Left renal cortex interstitium (tissue), 4 donors: ENCODE results near the gene AGRN. TPM values are rescaled to one million over a fixed set of nuclear protein-coding genes. Genes with fewer than 3 reads are reported as not detected.
"Not testable (repeated sequence)": the region's sequence is repeated elsewhere in the genome, so short reads cannot be mapped to it uniquely, and the experiment has no call there.

Experiments
- DNase-seq, 4 donors: peaks; one replicate each; pipeline ENCODE4 v3.0.0-alpha.2; 2013; ENCODE audit warnings: low read depth in 4 of 4, low spot score in 2 of 4, missing footprints in 1 of 4
- polyA plus RNA-seq, 4 donors: library from polyadenylated mRNA; unstranded; fragments of 120-200 nt; gene quantifications; one replicate each; pipeline ENCODE4 v1.2.1, GENCODE V29; 2013; ENCODE audit not compliant: insufficient read length in 4 of 4

AGRN gene
- polyA plus RNA-seq, 4 donors: 176 to 318 (median 282) TPM

GRCh38 chr1:1073743-1074587 lies 54.0 kb downstream of the AGRN start, which contains the start of gene RNF223:
Gene RNF223 (minus strand): TSS chr1:1074306. CDS start chr1:1072566, 1,740 bp downstream.
- DNase-seq: no peak

DNA sequence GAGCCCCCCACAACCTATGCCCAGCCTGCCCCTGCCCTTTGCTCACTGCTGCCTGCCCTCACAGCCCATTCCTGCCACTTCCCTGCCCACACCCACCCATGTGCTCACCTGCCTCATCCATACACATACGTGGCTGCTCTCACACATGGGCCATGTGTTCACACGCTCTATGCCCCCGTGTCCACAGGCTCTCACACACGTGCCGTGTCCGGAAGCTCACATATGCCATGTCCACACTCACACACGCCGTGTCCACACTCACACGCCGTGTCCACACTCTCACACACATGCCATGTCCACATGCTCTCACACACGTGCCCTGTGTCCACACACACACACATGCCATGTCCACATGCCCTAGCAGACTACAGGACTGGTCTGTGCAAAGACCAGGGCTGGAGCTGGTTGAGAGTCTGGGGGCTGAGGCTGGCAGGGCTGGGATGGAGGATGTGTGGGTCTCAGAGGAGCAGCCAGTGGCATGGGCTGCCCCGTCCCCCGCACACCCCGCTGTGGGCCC lies 54.8 kb downstream of the AGRN start:
- DNase-seq: no peak

- DNase-seq: no peak
Observed at GRCh38 chr1:1075148-1075935, 55.4 kb downstream of the AGRN start.

GRCh38 chr1:1077396-1077795 lies 57.5 kb downstream of the AGRN start:
- not testable (repeated sequence) for DNase-seq

DNA sequence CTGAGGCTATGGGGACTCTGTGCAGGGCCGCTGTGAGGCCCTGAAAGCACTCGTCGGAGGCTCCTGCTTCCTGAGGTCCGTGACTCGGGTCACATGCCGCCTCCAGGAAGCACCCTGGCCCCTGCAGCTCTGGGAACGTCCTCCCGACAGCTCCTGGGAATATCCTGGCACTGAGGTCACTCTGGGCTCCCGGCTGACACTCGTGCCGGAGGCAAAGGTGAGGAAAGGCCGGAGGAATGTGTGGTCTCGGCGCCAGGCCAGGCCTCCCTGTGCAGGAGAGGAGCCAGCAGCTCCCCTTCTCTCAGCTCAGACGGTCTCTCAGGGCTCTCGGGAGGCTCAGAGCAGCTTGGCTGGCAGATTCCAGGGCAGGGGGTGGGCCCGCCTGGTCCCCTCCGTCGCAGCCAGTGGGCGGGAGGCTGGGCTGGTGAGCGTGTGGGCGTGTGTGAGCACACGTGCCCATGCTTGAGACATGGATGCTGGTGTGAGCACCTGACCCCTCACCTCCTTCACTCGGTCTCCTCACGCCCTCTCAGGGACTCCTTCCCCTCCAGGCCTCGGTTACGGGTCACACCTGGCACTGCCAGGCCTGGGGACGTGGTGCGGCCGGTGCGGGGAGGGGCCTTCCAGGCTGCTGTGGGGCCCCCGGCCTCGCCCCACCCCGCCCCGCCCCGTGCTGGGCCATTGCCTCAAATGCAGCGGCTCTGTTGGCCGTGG lies 59.6 kb downstream of the AGRN start:
- DNase-seq: no peak

DNA sequence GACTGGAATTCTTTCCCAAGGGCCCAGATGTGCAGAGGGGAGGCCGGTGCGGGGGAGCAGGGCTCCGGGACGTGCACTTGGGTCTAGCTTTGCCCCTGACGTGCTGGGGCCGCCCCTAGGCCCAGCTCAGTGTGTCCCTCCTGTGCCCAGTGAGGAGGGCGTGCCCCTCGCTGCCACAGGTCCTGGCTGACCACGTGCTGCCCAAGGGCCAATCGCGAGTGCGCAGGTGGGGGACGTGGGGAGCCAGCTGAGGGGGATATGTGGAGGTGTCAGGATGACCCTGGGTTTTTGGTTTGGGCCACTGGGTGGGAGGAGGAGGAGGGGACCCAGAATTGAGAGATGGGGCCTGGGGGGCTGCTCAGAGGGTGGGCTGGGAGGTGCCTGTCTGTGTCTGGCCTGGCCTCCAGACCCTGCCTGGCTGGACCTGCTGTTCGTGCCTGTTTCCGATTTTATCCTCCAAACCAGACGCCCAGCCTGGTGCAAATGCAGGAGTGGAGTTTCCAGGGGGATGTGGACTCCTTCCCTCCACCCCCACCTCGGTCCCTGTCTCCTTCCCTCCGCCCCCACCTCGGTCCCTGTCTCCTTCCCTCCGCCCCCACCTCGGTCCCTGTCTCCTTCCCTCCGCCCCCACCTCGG lies 60.3 kb downstream of the AGRN start:
- DNase-seq: no peak

- no peak for DNase-seq
Observed at GRCh38 chr1:1080951-1081310, 61.0 kb downstream of the AGRN start.

- DNase-seq: no peak
Observed at GRCh38 chr1:1081311-1082238, 61.7 kb downstream of the AGRN start.

- DNase-seq: no peak
Observed at GRCh38 chr1:1082239-1082775, 62.4 kb downstream of the AGRN start.

DNA sequence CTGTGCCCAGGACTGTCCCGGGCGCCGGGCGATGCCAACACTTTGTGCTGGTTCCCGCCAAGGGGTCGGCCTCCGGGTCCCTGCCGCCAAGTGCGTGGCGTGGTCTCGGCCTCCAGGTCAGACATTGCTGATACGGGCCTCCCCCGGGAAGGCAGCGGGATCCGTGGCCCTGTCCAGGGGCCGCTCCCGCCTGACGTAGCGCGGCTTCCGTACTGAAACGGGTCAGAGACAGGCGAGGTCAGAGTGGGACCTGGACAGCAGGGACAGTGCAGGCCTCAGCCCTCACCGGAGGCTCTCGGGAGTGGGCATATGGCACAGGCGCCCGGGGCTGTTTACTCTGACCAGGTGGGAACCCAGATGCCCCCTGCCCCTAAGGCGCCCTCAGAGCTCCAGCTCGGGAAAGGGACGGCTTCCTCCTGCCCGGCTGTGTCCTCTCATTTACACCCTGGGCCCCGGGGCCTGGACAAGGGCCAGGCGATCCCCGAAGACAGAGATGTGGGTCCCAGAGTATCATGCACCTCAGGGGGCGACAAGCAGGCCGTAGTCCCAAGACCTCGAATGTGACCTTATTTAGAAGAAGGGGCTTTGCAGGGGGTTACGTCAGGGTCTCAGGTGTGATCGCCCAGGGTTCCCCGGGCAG lies 63.0 kb downstream of the AGRN start:
- DNase-seq: no peak

DNA sequence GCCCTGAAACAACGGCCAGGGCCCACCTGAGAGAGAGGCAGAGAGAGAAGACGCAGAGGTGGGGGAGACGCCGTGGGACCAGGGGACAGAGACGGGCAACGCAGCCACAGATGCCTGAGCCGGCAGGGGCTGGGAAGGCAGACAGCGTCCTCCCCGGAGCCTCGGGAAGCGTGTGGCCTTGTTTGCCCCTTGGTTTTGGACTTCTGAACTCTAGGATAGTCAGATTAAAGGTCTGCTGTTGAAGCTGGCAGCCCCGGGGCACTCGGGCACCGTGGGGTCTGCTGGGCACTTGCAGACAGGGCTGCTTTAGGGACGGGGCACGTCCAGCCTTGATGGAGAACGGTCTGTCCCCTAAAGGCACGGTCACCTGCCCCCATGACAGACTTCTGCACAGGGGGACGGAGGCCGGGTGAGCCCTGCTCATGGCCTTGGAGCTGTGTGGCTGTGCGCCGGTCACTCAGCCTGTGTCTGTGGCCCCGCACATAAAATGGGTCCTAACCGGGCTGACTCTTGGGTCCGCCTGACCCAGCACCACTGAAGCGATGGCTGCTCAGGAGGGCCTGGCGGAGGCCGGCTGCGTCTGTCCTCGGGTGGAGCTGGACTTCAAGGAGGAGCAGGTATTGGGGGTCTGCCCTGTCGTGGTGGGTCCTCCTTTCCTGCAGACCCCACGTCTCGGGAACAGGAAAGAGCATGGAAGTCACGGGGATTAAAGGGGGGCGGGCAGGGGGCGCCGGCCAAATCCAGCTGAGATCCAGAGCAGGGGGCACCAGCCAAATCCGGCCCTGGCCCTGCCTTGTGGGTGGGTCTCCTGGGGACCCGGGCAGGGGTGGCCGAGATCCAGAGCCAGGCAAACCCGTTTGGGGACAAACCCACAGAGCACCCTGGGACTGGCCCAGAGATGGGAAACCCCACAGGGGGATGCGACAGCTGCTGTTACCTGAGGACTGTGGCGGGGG lies 63.8 kb downstream of the AGRN start:
- DNase-seq: no peak

- no peak for DNase-seq
Observed at GRCh38 chr1:1084372-1085170, 64.7 kb downstream of the AGRN start.

GRCh38 chr1:1085171-1085841 lies 65.4 kb downstream of the AGRN start:
- DNase-seq: no peak

DNA sequence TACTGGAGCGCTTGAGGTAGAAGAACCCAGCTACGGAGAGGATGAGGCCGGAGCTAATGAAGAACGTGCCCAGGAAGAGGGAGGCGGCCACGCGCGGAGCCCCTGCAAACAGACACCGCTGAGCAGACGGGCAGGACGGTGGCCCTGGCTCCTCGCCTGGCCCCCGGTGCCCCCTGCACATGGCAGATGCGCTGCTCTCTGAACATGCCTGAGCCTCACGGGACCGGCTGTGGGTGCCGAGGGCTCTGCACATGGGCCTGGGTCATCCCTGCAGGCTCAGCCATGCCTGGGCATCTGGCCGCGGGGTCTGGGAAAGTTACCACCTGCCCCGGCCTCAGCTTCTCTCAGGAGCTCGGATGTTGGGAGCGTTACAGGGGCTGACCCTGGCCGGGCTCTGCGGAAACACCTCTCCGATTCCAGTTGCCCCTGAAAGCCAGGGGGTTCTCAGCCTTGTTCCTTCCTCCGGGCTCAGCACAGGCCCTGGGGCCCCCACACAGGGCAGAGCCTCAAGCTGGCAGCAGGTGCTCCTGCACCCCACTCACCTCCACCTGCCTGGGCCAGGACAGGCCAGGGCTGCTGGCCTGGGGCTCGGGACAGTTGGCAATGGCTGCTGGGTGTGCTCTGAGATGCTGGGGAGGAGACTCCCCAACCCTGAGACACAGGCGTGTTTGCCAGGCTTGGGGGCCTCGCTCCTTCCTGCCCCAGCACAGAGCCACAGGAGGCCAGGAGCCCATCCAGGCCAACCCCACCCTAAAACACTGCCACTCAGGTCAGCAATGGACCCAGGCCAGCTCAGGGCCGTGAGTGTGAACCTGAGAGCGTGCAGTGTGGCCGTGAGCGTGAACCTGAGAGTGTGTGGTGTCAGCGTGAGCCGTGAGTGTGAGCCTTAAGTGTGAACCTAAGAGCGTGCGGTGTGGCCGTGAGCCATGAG lies 66.3 kb downstream of the AGRN start:
- DNase-seq: no peak

DNA sequence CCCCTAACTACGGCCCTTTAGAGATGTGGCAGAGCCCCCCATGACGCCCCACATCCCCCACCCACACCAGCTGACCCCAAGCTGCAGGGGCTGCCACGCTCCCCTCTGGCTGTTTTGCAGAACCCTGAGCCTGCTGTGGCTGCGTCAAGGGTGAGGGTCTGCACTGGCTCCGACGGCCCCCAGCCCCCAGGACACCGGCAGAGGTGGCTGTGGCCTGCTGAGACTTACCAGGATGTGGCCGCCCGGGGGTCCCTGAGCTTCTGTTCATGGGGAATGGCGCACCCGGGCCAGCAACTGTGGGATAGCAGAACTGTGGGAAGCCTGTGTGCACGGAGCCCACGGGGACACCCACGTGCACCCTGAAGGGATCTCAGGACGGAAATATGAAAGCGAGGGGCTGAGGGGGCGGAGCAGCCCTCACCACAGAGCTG lies 67.0 kb downstream of the AGRN start:
- no peak for DNase-seq
